Ovary (tissue), 3 donors: ENCODE measurements around the gene KRT72.

Source experiments
- EP300 ChIP-seq: sonication (generic); formaldehyde crosslinking; IDR thresholded peaks from one replicate; pipeline ENCODE4 v1.6.1; 2017; ENCODE audit warnings: antibody characterized with exemption
- TF ChIP-seq, protein P1 (sequence below), 3 donors: fragments of 450-650 bp in 2 of 3; fragments of 200-600 bp in 1 of 3; IDR thresholded peaks; one replicate each; pipeline versions ENCODE4 v1.5.1 to v1.8.0; 2016 to 2022; ENCODE audit warnings: antibody characterized with exemption in 3 of 3, mild to moderate bottlenecking in 1 of 3
- donor health status: DM: no; HTN: no; CAD: no.

DNA sequence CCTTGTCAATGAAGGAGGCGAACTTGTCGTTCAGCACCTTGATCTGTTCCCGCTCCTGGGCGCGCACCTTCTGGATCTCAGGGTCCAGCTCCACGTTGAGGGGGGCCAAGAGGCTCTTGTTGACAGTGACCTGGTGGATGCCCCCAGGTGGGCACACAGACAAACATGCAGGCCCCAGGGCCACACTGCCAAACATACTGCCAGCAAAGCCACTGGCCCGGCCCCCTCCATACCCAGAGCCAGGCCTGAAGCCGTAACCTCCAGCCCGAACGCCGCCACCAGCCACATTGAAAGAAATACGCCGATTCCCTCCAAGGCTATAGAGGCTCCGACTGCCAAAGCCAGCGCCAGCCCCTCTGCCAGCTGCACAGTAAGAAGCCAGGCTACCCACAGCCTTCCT lies 28.0 kb downstream of the KRT72 start:
- TF ChIP-seq, protein P1, sequence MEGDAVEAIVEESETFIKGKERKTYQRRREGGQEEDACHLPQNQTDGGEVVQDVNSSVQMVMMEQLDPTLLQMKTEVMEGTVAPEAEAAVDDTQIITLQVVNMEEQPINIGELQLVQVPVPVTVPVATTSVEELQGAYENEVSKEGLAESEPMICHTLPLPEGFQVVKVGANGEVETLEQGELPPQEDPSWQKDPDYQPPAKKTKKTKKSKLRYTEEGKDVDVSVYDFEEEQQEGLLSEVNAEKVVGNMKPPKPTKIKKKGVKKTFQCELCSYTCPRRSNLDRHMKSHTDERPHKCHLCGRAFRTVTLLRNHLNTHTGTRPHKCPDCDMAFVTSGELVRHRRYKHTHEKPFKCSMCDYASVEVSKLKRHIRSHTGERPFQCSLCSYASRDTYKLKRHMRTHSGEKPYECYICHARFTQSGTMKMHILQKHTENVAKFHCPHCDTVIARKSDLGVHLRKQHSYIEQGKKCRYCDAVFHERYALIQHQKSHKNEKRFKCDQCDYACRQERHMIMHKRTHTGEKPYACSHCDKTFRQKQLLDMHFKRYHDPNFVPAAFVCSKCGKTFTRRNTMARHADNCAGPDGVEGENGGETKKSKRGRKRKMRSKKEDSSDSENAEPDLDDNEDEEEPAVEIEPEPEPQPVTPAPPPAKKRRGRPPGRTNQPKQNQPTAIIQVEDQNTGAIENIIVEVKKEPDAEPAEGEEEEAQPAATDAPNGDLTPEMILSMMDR (IDR thresholded peaks at IDR 0.05): no peak
- TF ChIP-seq EP300: no peak
